GM19240 (cell line): ENCODE data around the gene RPS16.
"Not testable (repeated sequence)": the region's sequence is repeated elsewhere in the genome, so short reads cannot be mapped to it uniquely, and the experiment has no call there.

Experiments
- DNase-seq: peaks from one replicate; pipeline ENCODE4 v3.0.0; 2011; ENCODE audit warnings: low spot score; ENCODE audit not compliant: insufficient read length

RPS16 gene

GRCh38 chr19:39435499-39436349, at the start of gene RPS16:
RPS16 (minus strand) TSS chr19:39435949; CDS start chr19:39435895, 54 bp downstream.
- peak; percentile 81 for DNase-seq

GRCh38 chr19:39483141-39483540, 47.4 kb upstream of the RPS16 start:
- no peak for DNase-seq

- no peak for DNase-seq
Measured at GRCh38 chr19:39481676-39482075, 45.9 kb upstream of the RPS16 start.

DNA sequence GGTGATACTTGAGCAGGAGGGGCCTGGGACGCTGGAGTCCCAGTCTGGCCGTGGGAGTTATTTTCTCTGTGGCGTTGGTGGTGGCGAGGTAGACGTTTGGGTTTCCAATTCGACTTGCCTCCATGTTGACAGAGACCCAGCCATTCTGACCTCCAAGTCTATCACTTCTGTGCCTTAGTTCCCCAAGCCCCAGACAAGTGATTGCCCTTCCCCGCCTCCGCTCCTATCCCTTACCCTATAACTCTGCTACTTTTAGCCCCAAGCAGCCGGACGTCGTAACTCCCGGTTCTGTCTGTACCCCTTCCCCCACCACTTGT, 45.4 kb upstream of the RPS16 start:
- DNase-seq, result no peak

- DNase-seq, result peak; percentile 87
Measured at GRCh38 chr19:39480337-39481228, 44.8 kb upstream of the RPS16 start, which contains the start of gene TIMM50. TIMM50 (plus strand) TSS chr19:39480838; CDS start chr19:39480854, 16 bp downstream.

- DNase-seq, result no peak
Measured at GRCh38 chr19:39479916-39480315, 44.2 kb upstream of the RPS16 start.

GRCh38 chr19:39479319-39479801, 43.6 kb upstream of the RPS16 start:
- not testable (repeated sequence) for DNase-seq

DNA sequence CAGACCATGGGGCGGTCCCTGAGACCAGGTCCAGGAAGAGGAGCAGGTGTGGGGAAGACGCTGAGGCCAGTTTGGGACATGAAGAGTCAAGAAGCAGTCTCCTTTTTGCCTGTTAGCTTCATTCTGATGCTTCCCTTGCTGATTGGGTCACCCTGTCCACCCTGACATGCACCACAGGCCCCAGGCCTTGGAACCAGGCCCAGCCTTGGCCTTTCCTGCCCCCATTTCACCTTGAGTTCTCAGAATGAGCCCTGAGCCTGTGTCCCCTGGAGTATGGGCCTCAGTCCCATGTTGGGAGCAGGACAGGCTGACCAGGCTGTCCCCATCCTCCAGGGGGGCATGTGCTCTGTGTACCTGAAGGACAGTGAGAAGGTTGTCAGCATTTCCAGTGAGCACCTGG, 40.0 kb upstream of the RPS16 start:
- DNase-seq, result no peak

- DNase-seq, result no peak
Measured at GRCh38 chr19:39474139-39474620, 38.4 kb upstream of the RPS16 start.

GRCh38 chr19:39473443-39473960, 37.8 kb upstream of the RPS16 start:
- no peak for DNase-seq

DNA sequence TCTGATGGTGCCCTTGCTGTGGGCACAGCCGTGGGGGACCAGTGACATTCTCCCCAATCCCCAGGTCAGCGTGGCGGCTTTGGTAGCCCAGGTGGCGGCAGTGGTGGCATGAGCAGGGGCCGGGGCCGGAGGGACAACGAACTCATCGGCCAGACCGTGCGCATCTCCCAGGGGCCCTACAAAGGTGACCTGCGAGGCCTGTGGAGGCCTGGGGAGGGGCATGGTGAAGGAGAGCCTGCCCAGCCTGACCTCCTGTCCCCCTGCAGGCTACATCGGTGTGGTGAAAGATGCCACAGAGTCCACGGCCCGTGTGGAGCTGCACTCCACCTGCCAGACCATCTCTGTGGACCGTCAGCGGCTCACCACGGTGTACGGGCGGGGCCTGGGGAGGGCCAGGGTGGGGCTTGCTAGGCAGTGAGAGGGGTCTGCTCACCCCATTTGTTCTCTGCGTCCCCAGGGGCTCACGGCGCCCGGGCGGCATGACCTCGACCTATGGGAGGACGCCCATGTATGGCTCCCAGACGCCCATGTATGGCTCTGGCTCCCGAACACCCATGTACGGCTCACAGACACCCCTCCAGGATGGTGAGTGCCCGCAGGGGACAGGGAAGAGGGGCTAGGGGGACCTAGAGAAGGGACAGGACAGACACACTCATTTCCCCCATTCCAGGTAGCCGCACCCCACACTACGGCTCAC, 37.1 kb upstream of the RPS16 start:
- no peak for DNase-seq

DNA sequence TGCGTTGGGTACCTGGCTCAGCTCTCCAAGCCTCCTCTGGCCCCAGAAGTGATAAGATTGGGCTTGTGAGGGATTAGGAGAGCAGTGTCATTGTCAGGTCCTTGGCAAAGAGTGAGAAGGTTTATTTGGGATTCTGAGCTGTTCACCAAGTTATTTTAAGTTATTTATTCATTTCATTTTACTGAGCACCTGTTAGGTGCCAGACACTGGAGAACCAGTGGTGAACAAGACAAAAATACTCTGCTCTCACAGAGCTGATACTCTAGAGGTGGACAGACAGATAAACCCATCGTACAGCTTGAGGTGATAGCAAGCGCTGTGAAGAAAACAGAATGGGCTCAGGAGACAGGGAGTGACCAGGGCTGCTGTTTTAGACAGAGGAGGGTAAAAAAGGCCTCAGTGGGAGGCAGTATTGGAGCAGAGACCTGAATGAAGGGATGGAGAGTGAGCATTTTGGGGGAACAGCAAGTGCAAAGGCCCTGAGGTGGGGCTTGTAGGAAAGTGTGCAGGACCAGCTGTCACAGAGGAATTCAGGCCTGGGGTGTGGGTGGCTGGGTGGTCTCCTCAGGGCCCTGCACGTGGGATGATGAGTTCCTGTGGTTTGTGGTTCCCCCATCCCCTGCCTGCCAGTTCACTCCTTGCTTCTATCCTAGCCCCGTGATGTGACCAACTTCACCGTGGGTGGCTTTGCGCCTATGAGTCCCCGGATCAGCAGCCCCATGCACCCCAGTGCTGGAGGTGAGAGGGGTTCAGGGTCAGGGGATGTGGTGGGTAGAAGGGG, 36.2 kb upstream of the RPS16 start:
- DNase-seq, result no peak

- DNase-seq, result no peak
Measured at GRCh38 chr19:39470724-39471339, 35.1 kb upstream of the RPS16 start.

DNA sequence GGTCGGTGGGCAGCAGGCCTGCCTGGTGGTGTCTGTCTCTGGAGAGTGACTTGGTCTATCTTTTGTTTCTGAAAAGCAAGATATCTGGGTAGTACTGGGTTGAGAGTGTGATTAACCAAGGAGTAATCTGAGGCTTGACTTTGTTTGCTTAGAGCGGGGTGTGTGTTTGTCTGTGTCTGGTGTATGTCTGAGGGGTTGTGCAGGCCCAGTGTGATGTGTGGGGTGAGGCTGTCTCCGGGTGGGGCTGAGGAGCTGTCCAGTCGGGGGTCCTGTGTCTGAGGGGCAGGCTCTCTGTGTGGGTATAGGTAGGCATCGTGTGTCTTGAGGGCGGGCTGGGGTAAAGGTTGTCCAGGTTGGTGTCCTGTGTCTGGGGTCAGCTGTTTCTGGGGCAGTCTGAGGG, 33.8 kb upstream of the RPS16 start:
- no peak for DNase-seq

GRCh38 chr19:39469036-39469435, 33.3 kb upstream of the RPS16 start:
- DNase-seq, result no peak

DNA sequence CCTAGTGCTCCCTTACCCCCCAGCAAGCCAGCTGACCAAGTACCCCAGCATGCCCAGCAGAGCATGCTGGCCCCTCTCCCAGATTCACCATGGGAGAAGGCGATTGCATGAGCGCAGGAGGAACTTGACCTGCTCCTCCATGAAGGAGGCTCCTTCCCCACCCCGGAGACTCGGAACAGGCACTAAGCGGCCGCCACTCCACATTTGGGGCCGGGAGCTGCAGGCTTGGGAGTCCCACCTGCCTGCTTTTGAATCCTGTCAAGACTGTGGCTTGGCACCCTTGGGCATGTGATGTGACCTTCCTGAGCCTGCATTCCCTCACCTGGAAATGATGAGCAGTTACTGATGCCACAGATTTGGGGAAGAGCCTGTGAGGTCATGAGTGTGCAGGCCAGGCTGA, 32.2 kb upstream of the RPS16 start:
- DNase-seq, result no peak

DNA sequence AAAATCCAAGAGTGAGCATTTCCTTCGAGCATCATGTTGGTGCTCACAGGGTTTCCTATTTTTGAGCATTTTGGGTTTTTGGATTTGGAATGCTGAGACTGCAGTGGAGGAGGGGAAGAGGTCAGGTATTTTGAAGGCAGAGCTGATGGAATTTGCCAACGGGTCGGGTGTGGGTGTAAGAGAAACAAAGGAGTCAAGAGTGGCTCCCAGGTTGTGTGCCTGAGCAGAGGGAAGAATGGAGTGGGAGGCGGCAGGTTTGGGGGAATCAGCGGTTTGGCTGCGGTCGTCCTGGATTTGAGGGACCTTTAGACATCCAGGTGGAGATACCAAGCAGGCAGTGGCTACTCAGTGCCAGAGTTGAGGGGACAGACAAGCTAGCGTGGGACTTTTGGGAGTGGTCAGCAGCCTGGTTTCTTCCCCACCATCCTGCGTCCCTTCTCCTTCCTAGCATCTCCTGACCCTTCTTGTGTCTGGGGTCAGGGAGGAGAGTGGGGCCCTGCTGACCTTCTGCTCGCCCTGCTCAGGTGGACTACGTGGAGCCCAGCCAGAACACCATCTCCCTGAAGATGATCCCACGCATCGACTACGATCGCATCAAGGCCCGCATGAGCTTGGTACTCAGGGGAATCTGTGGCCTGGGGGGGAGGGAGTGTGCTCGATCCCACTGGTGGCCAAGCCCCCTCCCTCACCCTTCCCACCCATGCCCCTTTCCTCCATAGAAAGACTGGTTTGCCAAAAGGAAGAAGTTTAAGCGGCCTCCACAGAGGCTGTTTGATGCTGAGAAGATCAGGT, 30.4 kb upstream of the RPS16 start:
- no peak for DNase-seq

DNA sequence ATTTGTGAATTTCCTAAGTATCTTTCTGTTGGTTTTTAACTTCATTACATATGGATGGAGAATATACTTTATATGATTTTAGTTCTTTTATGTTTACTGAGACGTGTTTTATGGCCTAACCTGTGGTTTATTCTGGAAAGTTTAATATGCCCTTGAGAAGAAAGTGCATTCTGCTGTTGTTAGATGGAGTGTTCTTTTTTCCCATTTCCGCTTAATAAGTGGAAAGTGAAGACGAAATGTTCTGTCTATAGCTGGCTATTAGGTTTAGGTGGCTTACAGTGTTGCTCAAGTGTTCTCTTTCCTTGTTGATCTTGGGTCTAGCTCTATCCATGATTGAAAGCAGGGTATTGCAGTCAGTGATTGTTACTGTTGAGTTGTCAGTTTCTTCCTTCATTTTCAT, 27.7 kb upstream of the RPS16 start:
- no peak for DNase-seq

- DNase-seq, result not testable (repeated sequence)
Measured at GRCh38 chr19:39451257-39451656, 15.5 kb upstream of the RPS16 start.
